C4-2B (cell line): ENCODE data around the gene DUSP1.
"Not testable (repeated sequence)": the region's sequence is repeated elsewhere in the genome, so short reads cannot be mapped to it uniquely, and the experiment has no call there.

ENCODE experiments used
- H3K27ac ChIP-seq: fragments of 450-650 bp; 2 replicates; pipeline ENCODE4 v1.5.1; 2017
- ZFX ChIP-seq: fragments of 450-650 bp; IDR thresholded peaks from 2 replicates; pipeline ENCODE4 v1.6.1; 2017
- TF ChIP-seq, protein P1 (sequence below): fragments of 450-650 bp; conservative IDR thresholded peaks from 2 replicates; pipeline ENCODE4 v1.5.1; 2017; ENCODE audit warnings: mild to moderate bottlenecking

Gene DUSP1

GRCh38 chr5:172770675-172771438, at the start of gene DUSP1:
DUSP1 (minus strand) TSS chr5:172771195; CDS start chr5:172770952, 243 bp downstream.
- H3K27ac ChIP-seq, result peak within 1 kb of the TSS; percentile 97
- TF ChIP-seq, protein P1, sequence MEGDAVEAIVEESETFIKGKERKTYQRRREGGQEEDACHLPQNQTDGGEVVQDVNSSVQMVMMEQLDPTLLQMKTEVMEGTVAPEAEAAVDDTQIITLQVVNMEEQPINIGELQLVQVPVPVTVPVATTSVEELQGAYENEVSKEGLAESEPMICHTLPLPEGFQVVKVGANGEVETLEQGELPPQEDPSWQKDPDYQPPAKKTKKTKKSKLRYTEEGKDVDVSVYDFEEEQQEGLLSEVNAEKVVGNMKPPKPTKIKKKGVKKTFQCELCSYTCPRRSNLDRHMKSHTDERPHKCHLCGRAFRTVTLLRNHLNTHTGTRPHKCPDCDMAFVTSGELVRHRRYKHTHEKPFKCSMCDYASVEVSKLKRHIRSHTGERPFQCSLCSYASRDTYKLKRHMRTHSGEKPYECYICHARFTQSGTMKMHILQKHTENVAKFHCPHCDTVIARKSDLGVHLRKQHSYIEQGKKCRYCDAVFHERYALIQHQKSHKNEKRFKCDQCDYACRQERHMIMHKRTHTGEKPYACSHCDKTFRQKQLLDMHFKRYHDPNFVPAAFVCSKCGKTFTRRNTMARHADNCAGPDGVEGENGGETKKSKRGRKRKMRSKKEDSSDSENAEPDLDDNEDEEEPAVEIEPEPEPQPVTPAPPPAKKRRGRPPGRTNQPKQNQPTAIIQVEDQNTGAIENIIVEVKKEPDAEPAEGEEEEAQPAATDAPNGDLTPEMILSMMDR, result peak; percentile 82
- peak; percentile 89; the same call in 1 of the 2 replicates for TF ChIP-seq ZFX

GRCh38 chr5:172820046-172820767, 49.2 kb upstream of the DUSP1 start:
- no peak for TF ChIP-seq ZFX
- TF ChIP-seq, protein P1, result no peak
- no peak overlapping the region for H3K27ac ChIP-seq

DNA sequence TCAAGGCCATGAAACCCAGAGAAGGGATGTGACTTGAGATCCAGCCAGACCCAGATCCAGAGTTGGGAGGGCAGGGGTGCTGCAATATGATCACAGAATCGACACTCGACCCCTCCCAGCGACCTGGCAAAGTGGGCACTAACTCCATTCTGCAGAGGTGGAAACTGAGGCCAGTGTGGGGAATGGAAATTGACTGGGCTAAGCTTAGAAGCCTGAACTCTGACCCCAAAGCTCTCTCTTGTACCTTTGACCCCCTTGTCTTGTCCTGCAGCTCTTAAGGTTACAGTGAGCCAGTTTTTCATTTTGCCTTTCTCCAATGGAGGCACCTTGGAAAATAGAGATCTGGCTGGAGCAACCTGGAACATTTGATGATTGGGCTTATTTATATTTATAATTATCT, 48.6 kb upstream of the DUSP1 start:
- no peak overlapping the region for H3K27ac ChIP-seq
- TF ChIP-seq, protein P1, result no peak
- no peak for TF ChIP-seq ZFX

DNA sequence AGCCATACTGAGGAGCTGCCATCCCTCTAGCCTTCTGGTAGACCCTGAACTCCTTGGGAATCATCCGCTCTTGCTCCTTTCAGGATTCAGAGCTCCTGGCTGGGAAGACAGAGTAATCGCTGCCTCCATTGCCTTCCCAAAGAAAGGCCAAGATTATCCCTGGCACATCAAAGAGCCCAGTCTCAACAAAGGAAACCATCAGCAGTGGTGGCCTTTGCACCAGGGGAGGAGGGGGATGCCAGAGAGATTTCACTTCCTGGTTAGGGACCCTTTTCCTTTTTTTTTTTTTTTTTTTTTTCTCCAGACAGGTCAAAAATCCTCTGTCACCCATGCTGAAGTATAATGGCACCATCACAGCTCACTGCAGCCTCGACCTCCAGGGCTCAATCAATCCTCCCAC, 47.1 kb upstream of the DUSP1 start:
- H3K27ac ChIP-seq, result no peak overlapping the region
- TF ChIP-seq, protein P1, result no peak
- TF ChIP-seq ZFX, result no peak

DNA sequence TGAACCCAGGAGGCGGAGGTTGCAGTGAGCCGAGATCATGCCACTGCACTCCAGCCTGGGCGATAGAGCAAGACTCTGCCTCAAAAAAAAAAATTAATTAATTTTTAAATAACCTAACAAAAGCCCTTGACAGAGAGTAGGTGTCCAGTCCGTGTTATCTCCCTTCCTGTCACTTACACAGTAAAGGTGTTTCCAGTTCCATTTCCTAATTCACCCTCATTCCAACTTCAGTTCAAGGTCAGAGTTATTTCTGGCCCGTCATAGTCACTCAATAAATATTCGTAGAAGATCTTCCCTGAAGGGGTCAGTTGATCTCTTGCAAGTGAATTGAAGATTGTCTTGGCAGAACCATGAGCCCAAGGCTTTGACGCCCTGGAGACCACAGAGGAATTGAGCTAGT, 46.7 kb upstream of the DUSP1 start:
- no peak overlapping the region for H3K27ac ChIP-seq
- TF ChIP-seq, protein P1, result no peak
- no peak for TF ChIP-seq ZFX

DNA sequence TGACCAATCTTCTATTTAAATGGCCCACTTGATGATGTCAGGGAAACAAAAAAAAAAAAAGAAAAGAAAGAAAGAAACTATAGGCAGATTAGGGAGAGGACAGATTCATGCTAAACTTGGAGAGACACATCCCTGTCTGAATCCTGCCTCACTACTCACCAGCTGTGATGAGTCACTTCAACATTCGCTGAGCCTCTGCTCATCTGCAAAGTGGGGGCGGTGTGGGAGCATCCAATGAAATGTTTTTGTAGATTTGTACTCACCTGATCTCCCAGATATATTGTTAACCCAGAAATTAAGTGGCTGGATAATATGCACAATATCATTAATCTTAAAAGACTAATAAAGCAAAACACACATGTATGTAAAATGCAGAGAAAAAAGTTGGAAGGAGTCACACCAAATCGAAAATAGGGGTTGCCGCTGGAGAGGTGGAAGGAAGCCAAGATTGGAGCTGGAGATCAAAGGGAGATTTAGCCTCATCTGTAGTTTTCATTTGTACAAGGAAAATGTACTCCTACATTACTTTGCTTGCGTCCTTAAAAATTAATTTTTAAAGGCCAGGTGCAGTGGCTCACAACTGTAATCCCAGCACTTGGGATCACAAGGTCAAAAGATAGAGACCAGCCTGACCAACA, 46.0 kb upstream of the DUSP1 start:
- no peak for TF ChIP-seq ZFX
- TF ChIP-seq, protein P1, result no peak
- no peak overlapping the region for H3K27ac ChIP-seq

GRCh38 chr5:172815631-172816030, 44.6 kb upstream of the DUSP1 start:
- TF ChIP-seq ZFX, result no peak
- TF ChIP-seq, protein P1, result no peak
- no peak overlapping the region for H3K27ac ChIP-seq

GRCh38 chr5:172810996-172811395, 40.0 kb upstream of the DUSP1 start:
- not testable (repeated sequence) for H3K27ac ChIP-seq
